OCI-LY1 (cell line): ENCODE data around the gene GOPC.

Source experiments
- EZH2 ChIP-seq: fragments of 200-600 bp; sonication (generic), shearing (Covaris generic); IDR thresholded peaks from 2 replicates; pipeline ENCODE4 v1.8.0; 2017; ENCODE audit warnings: borderline replicate concordance, mixed run types, mild to moderate bottlenecking, antibody characterized with exemption, low read length, moderate library complexity, mixed read lengths
- TF ChIP-seq, protein P1 (sequence below): fragments of 200-600 bp; sonication (generic), shearing (Covaris generic); IDR thresholded peaks from 2 replicates; pipeline ENCODE4 v1.5.1; 2017; ENCODE audit warnings: mild to moderate bottlenecking, antibody characterized with exemption, low read length, moderate library complexity, mixed read lengths

DNA sequence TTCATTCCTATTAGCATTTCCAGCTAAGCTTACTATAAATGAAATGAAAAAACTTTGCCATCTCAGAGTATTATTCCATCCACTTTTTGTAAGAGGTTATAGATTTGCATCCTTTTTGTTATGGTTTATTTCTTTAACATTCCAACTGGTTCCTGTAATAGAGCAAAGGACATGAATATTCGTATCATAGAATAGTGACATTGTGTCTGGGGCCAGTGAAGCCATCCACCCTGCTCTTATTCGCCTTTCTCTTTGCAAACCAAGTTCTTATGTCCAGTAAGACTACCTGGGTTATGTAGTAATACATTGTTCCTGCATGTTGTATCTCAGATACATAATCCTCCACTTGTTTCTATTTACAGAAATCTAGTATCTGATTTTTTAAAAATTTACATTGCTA is 76.7 kb downstream of the GOPC start:
- TF ChIP-seq, protein P1, sequence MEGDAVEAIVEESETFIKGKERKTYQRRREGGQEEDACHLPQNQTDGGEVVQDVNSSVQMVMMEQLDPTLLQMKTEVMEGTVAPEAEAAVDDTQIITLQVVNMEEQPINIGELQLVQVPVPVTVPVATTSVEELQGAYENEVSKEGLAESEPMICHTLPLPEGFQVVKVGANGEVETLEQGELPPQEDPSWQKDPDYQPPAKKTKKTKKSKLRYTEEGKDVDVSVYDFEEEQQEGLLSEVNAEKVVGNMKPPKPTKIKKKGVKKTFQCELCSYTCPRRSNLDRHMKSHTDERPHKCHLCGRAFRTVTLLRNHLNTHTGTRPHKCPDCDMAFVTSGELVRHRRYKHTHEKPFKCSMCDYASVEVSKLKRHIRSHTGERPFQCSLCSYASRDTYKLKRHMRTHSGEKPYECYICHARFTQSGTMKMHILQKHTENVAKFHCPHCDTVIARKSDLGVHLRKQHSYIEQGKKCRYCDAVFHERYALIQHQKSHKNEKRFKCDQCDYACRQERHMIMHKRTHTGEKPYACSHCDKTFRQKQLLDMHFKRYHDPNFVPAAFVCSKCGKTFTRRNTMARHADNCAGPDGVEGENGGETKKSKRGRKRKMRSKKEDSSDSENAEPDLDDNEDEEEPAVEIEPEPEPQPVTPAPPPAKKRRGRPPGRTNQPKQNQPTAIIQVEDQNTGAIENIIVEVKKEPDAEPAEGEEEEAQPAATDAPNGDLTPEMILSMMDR = no peak
- no peak for TF ChIP-seq EZH2
